ENCODE results near the gene EBF3. TPM values are rescaled to one million over a fixed set of nuclear protein-coding genes. Genes with fewer than 3 reads are reported as not detected.

The EBF3 gene
- total RNA-seq, 1 experiment from 2014 or later = 0.22 TPM

DNA sequence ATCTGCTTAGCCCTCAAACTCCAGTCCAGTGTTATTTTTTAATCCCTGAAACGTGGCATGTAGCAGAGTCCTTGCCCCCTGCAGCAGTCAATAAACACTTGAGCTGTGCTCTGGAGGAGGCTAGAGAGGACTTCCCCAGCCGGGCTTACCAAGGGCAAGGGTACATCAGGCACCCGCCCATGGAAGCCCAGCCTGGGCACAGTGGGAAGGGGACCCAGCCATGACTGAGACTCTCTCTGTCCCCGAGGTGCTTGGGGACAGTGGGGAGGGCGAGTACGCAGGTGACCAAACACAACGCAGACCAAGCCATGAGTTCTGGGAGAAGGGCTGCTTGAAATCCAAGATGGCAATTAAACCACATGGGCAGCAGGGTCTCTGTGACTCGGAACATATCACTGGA, 45.2 kb downstream of the EBF3 start:
- no peaks in the 10 kb centered on the region for H3K23me2 ChIP-seq (ENCODE audit: insufficient read length, low read depth, low read length, poor library complexity, severe bottlenecking)
- Mint-ChIP-seq H3K9me3 (no peaks in the 10 kb centered on the region; a peak in 2 of 5 replicates), H3K36me3 (ENCODE audit: insufficient read depth in 1 of 3, low read depth in 3 of 3) (no peaks in the 10 kb centered on the region), H3K27me3 (ENCODE audit: low read depth) (no peaks in the 10 kb centered on the region), H3K4me1 (no peaks in the 10 kb centered on the region), H3K27ac (no peak overlapping the region), H3K4me3 (no peak overlapping the region)
- peaks cover 1% of the 10 kb centered on the region for H4K20me1 ChIP-seq (ENCODE audit: control insufficient read depth, insufficient read depth, insufficient read length)
- H3K4me1 ChIP-seq (ENCODE audit: insufficient read depth, low read length) = no peaks in the 10 kb centered on the region
- H3K4me2 ChIP-seq (ENCODE audit: insufficient read depth, insufficient read length, low read length) = no peak overlapping the region
- H4K8ac ChIP-seq (replicated peaks; ENCODE audit: insufficient read length, low read depth, low read length) = no peak overlapping the region
- H4K5ac ChIP-seq (ENCODE audit: insufficient read length, low read depth, low read length) = no peak overlapping the region
- H2BK120ac ChIP-seq (ENCODE audit: low read depth, low read length, poor library complexity, severe bottlenecking) = no peak overlapping the region
- H2AK5ac ChIP-seq (ENCODE audit: insufficient read length, low read length) = no peak overlapping the region
- H3K56ac ChIP-seq (ENCODE audit: insufficient read length, low read depth, low read length) = no peak overlapping the region
- H3K4ac ChIP-seq (ENCODE audit: low read depth, low read length) = no peak overlapping the region
- no peak overlapping the region; the same call in 1 of the 2 replicates for H3K14ac ChIP-seq (ENCODE audit: insufficient read depth, low read length)
- no peak overlapping the region for H3T11ph ChIP-seq (ENCODE audit: low read length)
- no peaks in the 10 kb centered on the region for H3K79me2 ChIP-seq (ENCODE audit: insufficient read depth, low read length)
- DNase-seq = no peak
- H2AFZ ChIP-seq (ENCODE audit: low read length) = no peak overlapping the region
- no peak overlapping the region for H2BK12ac ChIP-seq (ENCODE audit: insufficient read length, low read depth, low read length)
- H3K79me1 ChIP-seq (ENCODE audit: insufficient read depth, low read depth, low read length, poor library complexity, severe bottlenecking) = no peaks in the 10 kb centered on the region
- H3K9ac ChIP-seq (ENCODE audit: extremely low read depth, insufficient read length, low read length) = no peak overlapping the region
- H3K27me3 ChIP-seq (ENCODE audit: insufficient read depth, low read length) = no peaks in the 10 kb centered on the region
- no peak for TF ChIP-seq CTCF (conservative IDR thresholded peaks at IDR 0.05)
- no CpG with 5 or more reads among the region's 8 CpGs for WGBS (ENCODE audit: extremely low coverage, insufficient read length, low lambda C conversion rate)
- no peak overlapping the region for H2BK5ac ChIP-seq (ENCODE audit: insufficient read length, low read length)
- no peak overlapping the region for H4K91ac ChIP-seq (ENCODE audit: insufficient read length, low read depth, low read length)
- no peak overlapping the region for H2BK15ac ChIP-seq (ENCODE audit: low read depth, low read length)
- H3K23ac ChIP-seq (ENCODE audit: insufficient read length, low read depth, low read length) = no peak overlapping the region
- no peaks in the 10 kb centered on the region for H3K9me3 ChIP-seq (ENCODE audit: control insufficient read depth, low read depth, low read length)
- H3K18ac ChIP-seq (ENCODE audit: insufficient read length, low read depth, low read length) = no peak overlapping the region
- H3K27ac ChIP-seq (ENCODE audit: insufficient read length, low read depth, low read length) = no peak overlapping the region
- H2BK20ac ChIP-seq (ENCODE audit: low read depth, low read length, poor library complexity, severe bottlenecking) = no peak overlapping the region
